ENCODE results near the gene UBAP2L.

Gene UBAP2L

GRCh38 chr1:154220071-154220969 is at the start of gene UBAP2L:
Gene UBAP2L, plus strand, starts transcription at chr1:154220955. Its CDS starts 4,169 bp downstream, at chr1:154225124.
- intact Hi-C loops (cut with DNase I): loop anchor here (2.0 to 5.0 kb wide), 3 partner anchors 38 to 337 kb away; partner anchors contain the start of genes HAX1 and UBE2Q1
- peak; percentile 96 to 99 (median 98) for DNase-seq

DNA sequence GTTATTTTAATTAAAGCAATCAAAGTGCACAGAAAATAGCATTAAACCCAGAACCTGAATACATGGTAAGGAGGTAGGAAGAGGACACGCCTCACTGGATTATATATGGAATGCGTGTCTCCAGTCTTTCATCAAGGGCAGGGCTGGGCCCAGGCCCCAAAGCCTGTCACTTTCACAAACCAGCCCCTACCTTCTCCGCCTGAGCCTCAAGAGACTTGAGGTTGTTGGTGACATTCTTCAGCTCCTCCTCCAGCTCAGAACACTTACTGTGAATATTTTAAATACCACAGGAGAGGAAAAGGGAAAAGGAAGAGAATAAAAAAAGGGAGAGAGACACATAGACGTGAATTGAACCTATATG is 49.6 kb upstream of the UBAP2L start:
- no peak for DNase-seq
- intact Hi-C loops (cut with DNase I): no loop called here

GRCh38 chr1:154171880-154172279 is 48.9 kb upstream of the UBAP2L start:
- intact Hi-C loops (cut with DNase I): no loop called here
- no peak for DNase-seq

GRCh38 chr1:154174654-154175053 is 46.1 kb upstream of the UBAP2L start:
- intact Hi-C loops (cut with DNase I): no loop called here
- DNase-seq: no peak

- intact Hi-C loops (cut with DNase I): no loop called here
- peak in 2 of 42 donors; percentile 13 to 43 for DNase-seq
Measured at GRCh38 chr1:154176337-154176736, 44.4 kb upstream of the UBAP2L start.

DNA sequence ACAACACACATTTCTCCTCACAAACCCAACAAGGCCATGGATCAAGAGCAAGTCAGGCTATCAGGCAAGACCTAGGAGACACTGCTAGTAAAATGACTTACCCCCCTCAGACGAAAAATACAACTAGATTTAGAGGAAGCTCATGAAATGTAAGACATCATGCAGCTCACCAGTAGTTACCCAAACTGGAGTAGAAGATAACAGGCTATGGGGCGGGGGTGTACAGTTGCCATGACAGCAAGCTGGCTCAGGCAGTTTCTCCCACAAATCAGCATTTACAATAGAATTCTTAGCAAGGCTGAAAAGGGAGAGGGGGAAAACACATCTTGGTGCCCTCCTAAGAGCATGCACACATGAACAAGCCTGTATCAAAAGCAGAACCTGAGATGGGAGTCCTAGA is 42.7 kb upstream of the UBAP2L start:
- DNase-seq: peak; percentile 17 to 93 (median 68)
- intact Hi-C loops (cut with DNase I): no loop called here

DNA sequence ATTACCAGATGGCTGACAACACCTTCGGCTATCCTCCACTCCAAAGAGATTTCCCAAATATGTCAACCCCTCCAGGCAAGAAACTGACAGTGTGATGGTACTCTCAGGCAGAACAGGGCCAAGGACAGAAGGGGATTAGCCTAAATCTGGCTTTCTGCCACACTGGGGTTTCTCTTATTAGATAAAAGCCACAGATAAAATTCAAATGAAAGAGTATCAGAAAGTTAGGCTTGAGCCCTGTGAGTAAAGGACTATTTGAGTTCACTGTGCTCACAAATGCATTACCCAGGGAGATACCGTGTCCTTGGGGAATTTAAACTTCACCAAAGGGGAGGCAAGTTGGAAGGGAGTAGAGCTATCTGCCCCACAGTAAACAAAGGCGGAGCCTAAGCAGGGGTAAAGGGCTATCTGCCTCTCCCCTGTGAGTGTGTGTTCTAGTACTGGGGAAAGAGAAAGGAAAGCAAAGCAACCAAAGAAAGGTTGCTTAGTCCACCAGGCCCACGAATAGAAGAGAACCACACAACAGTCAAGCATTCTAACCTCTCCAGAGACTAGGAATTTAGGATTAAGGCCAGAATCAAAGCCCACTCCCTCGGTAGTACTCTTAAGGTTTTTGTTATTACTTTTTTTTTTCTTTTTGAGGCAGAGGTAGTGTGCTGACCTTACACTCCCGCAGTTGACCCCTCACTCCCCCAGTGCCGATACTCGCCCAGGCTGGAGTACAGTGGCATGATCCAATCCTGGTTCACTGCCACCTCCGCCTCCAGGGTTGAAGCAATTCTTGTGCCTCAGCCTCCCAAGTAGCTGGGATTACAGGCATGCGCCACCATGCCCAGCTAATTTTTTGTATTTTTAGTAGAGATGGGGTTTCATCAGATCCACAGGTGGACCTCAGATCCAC is 41.6 kb upstream of the UBAP2L start:
- intact Hi-C loops (cut with DNase I): no loop called here

GRCh38 chr1:154179946-154180687 is 40.6 kb upstream of the UBAP2L start:
- DNase-seq: no peak
- intact Hi-C loops (cut with DNase I): loop anchor here (5.0 kb wide), 1 partner anchor 42 kb away; the partner anchor contains the start of gene UBAP2L

More for the DNA sequence above, 41.6 kb upstream of the UBAP2L start:
- DNase-seq: no peak

DNA sequence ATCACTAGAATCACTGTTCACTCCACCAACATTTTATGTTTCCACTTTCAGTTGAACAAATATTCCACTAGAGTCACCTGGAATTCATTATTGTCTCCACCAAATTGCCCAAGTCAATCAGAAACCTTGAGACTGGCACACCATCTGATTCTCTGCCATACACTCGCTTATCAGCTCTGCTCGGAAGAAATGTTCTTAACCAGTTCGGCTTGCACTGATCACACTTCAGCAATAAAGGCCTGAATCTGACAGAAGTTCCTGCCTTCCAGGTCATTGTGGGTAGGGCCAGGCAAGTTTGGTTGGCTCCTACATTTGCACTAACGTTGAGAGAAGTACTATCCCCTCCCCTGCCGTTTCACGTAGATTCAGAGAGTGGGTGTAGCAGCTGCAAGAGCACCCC is 38.8 kb upstream of the UBAP2L start:
- DNase-seq: peak in 1 of 42 donors; percentile 30
- intact Hi-C loops (cut with DNase I): loop anchor here (5.0 kb wide), 1 partner anchor 40 kb away; the partner anchor contains the start of gene UBAP2L

GRCh38 chr1:154182344-154183045 is 38.3 kb upstream of the UBAP2L start:
- intact Hi-C loops (cut with DNase I): loop anchor here (5.0 kb wide), 1 partner anchor 40 kb away; the partner anchor contains the start of gene UBAP2L
- DNase-seq: peak; percentile 37 to 82 (median 63)

GRCh38 chr1:154183046-154183915 is 37.5 kb upstream of the UBAP2L start:
- intact Hi-C loops (cut with DNase I): loop anchor here (5.0 kb wide), 1 partner anchor 39 kb away; the partner anchor contains the start of gene UBAP2L
- DNase-seq: peak; percentile 93 to 98 (median 96)

DNA sequence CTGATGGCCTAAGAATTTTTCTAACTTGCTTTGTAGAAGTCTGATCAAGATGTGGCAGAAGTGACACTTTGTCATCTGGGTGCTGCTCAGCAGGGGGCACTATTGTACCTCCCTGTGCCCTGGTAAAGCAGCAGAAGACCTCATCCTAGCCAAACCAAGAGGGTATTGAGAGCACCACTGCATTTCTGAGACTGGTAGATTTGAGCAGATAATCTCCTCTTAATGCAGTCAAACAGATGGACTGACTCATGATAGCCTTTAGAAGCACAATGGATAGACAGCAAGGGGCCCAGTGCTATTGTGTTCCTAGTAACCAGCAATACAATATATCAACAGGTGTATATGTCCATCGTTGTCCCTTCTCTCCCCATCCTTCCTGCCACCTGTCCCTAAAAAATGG is 34.6 kb upstream of the UBAP2L start:
- intact Hi-C loops (cut with DNase I): no loop called here
- DNase-seq: peak in 40 of 42 donors; percentile 20 to 79 (median 56)

GRCh38 chr1:154186852-154187501 is 33.8 kb upstream of the UBAP2L start:
- intact Hi-C loops (cut with DNase I): no loop called here
- no peak for DNase-seq

GRCh38 chr1:154190550-154190949 is 30.2 kb upstream of the UBAP2L start:
- no peak for DNase-seq

GRCh38 chr1:154191990-154192461 is 28.7 kb upstream of the UBAP2L start, which contains the start of gene TPM3:
Gene TPM3, minus strand, starts transcription at chr1:154192100. Its CDS starts 82 bp downstream, at chr1:154192018.
- intact Hi-C loops (cut with DNase I): no loop called here
- no peak for DNase-seq

More at GRCh38 chr1:154190550-154190949, 30.2 kb upstream of the UBAP2L start:
- intact Hi-C loops (cut with DNase I): no loop called here

- intact Hi-C loops (cut with DNase I): no loop called here
Measured at GRCh38 chr1:154192476-154192875, 28.3 kb upstream of the UBAP2L start.

More at GRCh38 chr1:154192476-154192875, 28.3 kb upstream of the UBAP2L start:
- DNase-seq: no peak

Measured in head of caudate nucleus (tissue), 42 donors.